ENCODE measurements around the gene BEST4.

- TF ChIP-seq CTCF (conservative IDR thresholded peaks at IDR 0.05; ENCODE audit: low read depth, low read length): no peak
- no peak for TF ChIP-seq EZH2 (IDR thresholded peaks at IDR 0.05; ENCODE audit: low read length, unreplicated experiment)
These were observed 464 bp downstream of the BEST4 start for GRCh38 chr1:44787506-44787905.
